GM18951 (cell line): ENCODE data around the gene JADE3.
"Not testable (repeated sequence)": the region's sequence is repeated elsewhere in the genome, so short reads cannot be mapped to it uniquely, and the experiment has no call there.

Experiments
- POLR2A ChIP-seq: IDR thresholded peaks from 4 replicates; pipeline ENCODE4 v1.6.1; 2011; ENCODE audit warnings: mild to moderate bottlenecking; ENCODE audit not compliant: insufficient read length, insufficient read depth; ENCODE audit errors: extremely low read depth
- in situ Hi-C: fragments of 300-500 bp; cut with MboI; formaldehyde crosslinking; loops from one replicate; pipeline ENCODE4 v1.12.0; 2022; ENCODE audit warnings: low sequenced_read_pairs, mixed read lengths, inconsistent platforms; ENCODE audit not compliant: unreplicated experiment

JADE3 gene

GRCh38 chrX:46957297-46957696 is 45.1 kb downstream of the JADE3 start:
- no peak for TF ChIP-seq POLR2A
- in situ Hi-C loops, result no loop called here

GRCh38 chrX:46959101-46959500 is 46.9 kb downstream of the JADE3 start:
- TF ChIP-seq POLR2A, result no peak
- in situ Hi-C loops, result no loop called here

GRCh38 chrX:46959985-46960700 is 47.9 kb downstream of the JADE3 start:
- in situ Hi-C loops, result no loop called here
- TF ChIP-seq POLR2A, result no peak

- in situ Hi-C loops, result no loop called here
- no peak for TF ChIP-seq POLR2A
Measured at GRCh38 chrX:46961097-46961496, 48.9 kb downstream of the JADE3 start.

GRCh38 chrX:46961574-46962283 is 49.5 kb downstream of the JADE3 start:
- no peak for TF ChIP-seq POLR2A
- in situ Hi-C loops, result no loop called here

- TF ChIP-seq POLR2A, result no peak
- in situ Hi-C loops, result no loop called here
Measured at GRCh38 chrX:46965125-46965758, 53.0 kb downstream of the JADE3 start.

GRCh38 chrX:46967547-46967946 is 55.3 kb downstream of the JADE3 start:
- in situ Hi-C loops, result no loop called here

GRCh38 chrX:46977046-46977445 is 64.8 kb downstream of the JADE3 start:
- in situ Hi-C loops, result not testable (repeated sequence)

More at GRCh38 chrX:46967547-46967946, 55.3 kb downstream of the JADE3 start:
- TF ChIP-seq POLR2A, result no peak

- in situ Hi-C loops, result no loop called here
- TF ChIP-seq POLR2A, result no peak
Measured at GRCh38 chrX:46978341-46979291, 66.4 kb downstream of the JADE3 start.

GRCh38 chrX:46984705-46985104 is 72.5 kb downstream of the JADE3 start:
- TF ChIP-seq POLR2A, result no peak
- in situ Hi-C loops, result no loop called here

- TF ChIP-seq POLR2A, result no peak
- in situ Hi-C loops, result no loop called here
Measured at GRCh38 chrX:46989548-46989947, 77.3 kb downstream of the JADE3 start.

- in situ Hi-C loops, result no loop called here
- TF ChIP-seq POLR2A, result no peak
Measured at GRCh38 chrX:46991664-46992063, 79.4 kb downstream of the JADE3 start.

- no peak for TF ChIP-seq POLR2A
- in situ Hi-C loops, result no loop called here
Measured at GRCh38 chrX:46992070-46992469, 79.8 kb downstream of the JADE3 start.
